Cardiac fibroblast (primary cell): ENCODE measurements around the gene ADAP1.

Source experiments
- DNase-seq, 2 donors: peaks; one replicate each; pipeline versions ENCODE4 v3.0.0 to v3.0.0-alpha.2; 2010; ENCODE audit warnings: low read depth in 2 of 2
- H3K4me3 ChIP-seq, 2 donors: replicated peaks in 1 of 2; 1 replicate in 1 of 2; 2 replicates in 1 of 2; pipeline ENCODE4 v1.5.1; 2011; ENCODE audit warnings: low read depth in 2 of 2, low read length in 2 of 2, mild to moderate bottlenecking in 2 of 2, moderate library complexity in 1 of 2
- TF ChIP-seq, protein P1 (sequence below): IDR thresholded peaks from one replicate; pipeline ENCODE4 v1.5.1; 2011; ENCODE audit warnings: low read depth, mild to moderate bottlenecking, low read length, inconsistent platforms

ADAP1 gene

DNA sequence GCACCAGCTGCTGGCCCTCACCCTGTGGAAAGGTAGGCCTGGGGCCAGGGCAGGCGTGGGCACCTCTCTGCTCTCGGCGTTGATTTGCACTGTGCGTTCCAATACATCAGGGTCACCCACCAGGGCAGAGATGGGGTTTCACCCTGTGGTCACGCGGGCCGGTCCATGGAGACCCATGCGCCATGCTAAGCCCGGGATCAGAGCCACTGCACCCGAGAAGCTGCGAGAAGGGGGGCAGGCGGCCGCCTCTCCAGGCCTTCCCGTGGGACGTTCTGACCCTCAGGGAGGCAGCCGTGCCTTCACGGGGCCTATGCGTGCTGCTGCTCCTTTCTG is 67.0 kb downstream of the ADAP1 start:
- DNase-seq: no peak
- TF ChIP-seq, protein P1, sequence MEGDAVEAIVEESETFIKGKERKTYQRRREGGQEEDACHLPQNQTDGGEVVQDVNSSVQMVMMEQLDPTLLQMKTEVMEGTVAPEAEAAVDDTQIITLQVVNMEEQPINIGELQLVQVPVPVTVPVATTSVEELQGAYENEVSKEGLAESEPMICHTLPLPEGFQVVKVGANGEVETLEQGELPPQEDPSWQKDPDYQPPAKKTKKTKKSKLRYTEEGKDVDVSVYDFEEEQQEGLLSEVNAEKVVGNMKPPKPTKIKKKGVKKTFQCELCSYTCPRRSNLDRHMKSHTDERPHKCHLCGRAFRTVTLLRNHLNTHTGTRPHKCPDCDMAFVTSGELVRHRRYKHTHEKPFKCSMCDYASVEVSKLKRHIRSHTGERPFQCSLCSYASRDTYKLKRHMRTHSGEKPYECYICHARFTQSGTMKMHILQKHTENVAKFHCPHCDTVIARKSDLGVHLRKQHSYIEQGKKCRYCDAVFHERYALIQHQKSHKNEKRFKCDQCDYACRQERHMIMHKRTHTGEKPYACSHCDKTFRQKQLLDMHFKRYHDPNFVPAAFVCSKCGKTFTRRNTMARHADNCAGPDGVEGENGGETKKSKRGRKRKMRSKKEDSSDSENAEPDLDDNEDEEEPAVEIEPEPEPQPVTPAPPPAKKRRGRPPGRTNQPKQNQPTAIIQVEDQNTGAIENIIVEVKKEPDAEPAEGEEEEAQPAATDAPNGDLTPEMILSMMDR: no peak
- no peak overlapping the region for H3K4me3 ChIP-seq

DNA sequence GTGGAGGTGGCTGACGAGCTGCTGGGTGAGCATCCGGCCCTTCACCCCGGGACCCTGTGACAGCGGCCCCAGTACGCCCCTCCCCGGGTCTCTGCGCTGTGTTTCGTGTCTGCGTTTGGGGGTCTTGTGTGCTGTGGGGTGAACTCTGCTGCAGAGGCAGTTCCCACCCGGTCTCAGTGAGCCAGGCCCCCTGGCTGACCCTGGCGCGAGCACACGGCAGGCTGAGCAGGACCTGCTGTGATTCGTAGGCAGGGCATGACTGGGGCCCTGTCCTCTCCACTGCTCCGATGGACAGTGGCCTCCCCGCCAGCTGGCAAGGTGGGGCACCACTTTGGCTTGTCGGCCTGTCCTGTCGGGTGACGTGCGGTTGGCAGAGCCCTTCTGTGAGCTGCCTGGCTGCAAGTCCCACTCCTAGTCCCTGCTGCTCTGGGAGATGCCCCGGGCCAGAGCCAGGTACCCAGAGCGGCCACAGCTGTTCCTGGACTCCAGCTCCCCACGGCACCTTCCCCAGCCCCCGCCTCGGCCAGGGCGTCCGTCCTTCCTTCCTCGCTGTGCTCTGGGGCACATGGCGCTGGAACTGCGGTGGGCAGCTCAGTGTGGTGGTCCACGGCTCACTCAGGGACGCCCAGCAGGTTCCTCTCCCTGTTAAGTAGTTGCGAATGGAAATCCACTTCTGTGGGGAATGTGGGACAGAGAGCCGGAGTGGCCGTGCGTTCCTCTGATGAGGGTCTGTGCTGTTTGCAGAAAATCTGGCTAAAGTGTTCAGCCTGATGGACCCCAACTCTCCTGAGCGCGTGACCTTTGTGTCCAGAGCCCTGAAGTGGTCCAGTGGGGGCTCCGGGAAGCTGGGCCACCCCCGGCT is 67.6 kb downstream of the ADAP1 start:
- TF ChIP-seq, protein P1: no peak
- no peak overlapping the region for H3K4me3 ChIP-seq
- DNase-seq: no peak

DNA sequence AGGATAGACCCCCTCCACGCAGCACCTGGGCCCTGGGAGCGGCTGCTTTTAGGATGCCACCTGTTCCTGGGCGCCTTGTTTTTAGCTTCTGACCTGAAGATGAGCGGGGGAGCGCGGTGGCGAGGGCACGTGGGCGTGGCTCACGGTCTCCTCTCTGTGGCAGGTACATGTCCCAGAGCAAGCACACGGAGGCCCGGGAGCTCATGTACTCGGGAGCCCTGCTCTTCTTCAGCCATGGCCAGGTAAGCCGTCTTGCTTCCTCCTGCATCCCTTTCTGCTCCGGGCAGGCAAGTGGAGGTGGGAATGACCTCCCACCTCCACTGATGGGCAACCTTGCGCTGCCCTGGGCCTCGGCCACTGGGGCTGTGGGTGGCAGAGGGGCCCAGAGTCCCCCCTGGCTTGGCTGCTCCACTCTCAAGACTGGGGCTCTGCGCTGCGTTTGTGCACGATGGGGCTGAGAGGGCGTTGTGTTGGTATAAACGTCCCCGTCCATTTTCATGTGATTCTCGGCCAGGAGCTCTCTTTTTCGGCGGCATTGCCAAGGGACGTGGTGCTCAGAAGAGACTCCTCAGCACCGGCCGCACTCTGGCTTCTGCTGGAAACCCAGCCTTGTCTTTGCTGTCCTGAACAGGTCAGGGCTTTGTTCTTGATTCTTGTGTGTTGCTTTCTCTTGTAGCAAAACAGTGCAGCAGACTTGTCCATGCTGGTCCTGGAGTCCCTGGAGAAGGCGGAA is 68.4 kb downstream of the ADAP1 start:
- no peak overlapping the region for H3K4me3 ChIP-seq
- TF ChIP-seq, protein P1: no peak
- no peak for DNase-seq

DNA sequence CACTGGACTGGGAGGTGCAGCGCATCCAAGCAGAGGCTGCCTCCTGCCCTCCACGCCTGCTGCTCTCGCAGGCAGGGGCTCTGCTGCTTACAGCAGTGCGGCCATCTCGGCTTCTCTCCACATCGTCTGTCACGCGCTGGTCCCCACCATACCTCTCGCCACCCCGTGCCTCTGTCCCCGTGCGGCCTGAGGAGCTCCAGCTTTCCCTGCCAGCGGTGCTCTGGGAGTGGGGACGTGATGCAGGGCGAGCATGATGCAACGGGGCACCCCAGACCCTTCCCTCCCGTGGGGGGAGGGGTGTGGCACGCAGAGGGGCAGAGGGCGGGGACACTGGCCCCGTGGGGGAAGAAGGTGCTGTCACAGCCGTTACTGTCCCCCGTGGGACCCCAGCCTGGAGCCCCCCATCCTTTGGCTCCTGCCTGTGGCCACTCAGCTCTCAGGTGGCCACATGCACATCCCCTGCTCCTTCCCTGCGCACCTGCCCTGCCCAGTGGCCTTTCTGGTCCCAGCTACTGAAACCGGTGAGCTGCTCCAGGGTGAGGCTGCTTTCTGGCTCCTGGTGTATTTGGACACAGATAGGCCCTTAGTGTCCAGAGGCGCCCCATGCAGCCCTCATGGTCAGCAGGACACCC is 69.1 kb downstream of the ADAP1 start:
- H3K4me3 ChIP-seq: no peak overlapping the region
- no peak for DNase-seq
- TF ChIP-seq, protein P1: no peak

DNA sequence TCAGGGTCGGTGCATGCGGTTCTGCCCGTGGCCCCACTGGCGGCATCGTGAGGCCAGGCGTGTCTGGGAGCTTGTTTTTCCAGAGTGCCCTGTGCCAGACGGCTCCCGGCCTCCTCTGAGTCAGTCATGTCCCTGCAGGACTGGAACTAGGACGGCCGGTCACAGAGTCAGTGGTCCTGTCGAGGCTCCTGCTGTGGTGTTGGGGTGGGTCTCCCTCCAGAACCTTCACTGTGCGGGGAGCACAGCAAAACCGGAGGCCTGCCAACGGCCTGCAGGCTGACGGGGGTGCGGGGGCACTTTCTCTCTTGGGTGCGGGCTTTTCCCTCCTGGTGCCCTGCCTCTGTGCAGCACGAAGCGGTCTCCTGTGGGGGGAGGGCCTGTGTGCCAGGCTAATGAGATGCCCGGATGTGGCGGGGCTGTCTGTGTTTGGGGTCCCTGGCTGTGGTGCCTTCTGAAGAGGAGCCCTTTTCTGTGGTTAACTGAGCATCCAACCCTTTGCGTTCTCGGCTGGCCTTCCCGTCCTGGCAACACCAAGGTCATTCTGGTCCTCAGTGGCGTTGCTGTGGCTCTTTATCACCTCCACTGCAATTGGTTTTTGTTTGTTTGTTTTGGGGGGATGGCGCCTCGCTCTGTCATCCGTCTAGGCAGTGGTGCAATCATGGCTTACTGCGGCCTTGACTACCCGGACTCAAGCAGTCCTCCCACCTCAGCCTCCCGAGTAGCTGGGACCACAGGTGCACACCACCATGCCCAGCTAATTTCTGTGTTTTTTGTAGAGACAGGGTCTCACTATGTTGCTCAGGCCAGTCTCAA is 70.1 kb downstream of the ADAP1 start:
- no peak for DNase-seq
- TF ChIP-seq, protein P1: no peak

More for the DNA sequence above, 70.1 kb downstream of the ADAP1 start:
- H3K4me3 ChIP-seq: no peak overlapping the region
